Keratinocyte (primary cell): Measurements from ENCODE around the gene SNCAIP.

Experiments
- CTCF ChIP-seq, 3 experiments: IDR thresholded peaks in 1 of 3; conservative IDR thresholded peaks in 1 of 3; optimal IDR thresholded peaks in 1 of 3; 2 replicates in 2 of 3; 3 replicates in 1 of 3; pipeline versions ENCODE3 to v1.5.1; 2011; ENCODE audit warnings: low read length in 3 of 3, mild to moderate bottlenecking in 3 of 3, moderate library complexity in 2 of 3, control low read depth in 1 of 3, inconsistent platforms in 1 of 3; ENCODE audit not compliant: insufficient read depth in 2 of 3; ENCODE audit errors: extremely low read depth in 1 of 3
- EZH2 ChIP-seq: IDR thresholded peaks from one replicate; pipeline ENCODE4 v1.6.1; 2012; ENCODE audit warnings: inconsistent platforms, mild to moderate bottlenecking, low read length, moderate library complexity

- no peak for TF ChIP-seq CTCF (optimal IDR thresholded peaks at IDR 0.05 in 1 of 3, IDR thresholded peaks at IDR 0.05 in 1 of 3, conservative IDR thresholded peaks at IDR 0.05 in 1 of 3; ENCODE audit: extremely low read depth in 1 of 3, insufficient read depth in 2 of 3, low read length in 3 of 3)
- TF ChIP-seq EZH2: no peak
Observed at GRCh38 chr5:122447879-122448278, 135.8 kb downstream of the SNCAIP start.
